GM13976 (cell line): ENCODE data around the gene USP2.

Source experiments
- DNase-seq: peaks from one replicate; pipeline ENCODE4 v3.0.0; 2012; ENCODE audit warnings: low spot score
- in situ Hi-C: fragments of 300-500 bp; cut with MboI; formaldehyde crosslinking; loops from one replicate; pipeline ENCODE4 v1.12.0; 2022; ENCODE audit warnings: low sequenced_read_pairs, mixed read lengths, inconsistent platforms; ENCODE audit not compliant: unreplicated experiment
- TF ChIP-seq, protein P1 (sequence below): IDR thresholded peaks from 2 replicates; pipeline ENCODE4 v1.5.1; 2012; ENCODE audit warnings: borderline replicate concordance, mild to moderate bottlenecking; ENCODE audit not compliant: insufficient read depth; ENCODE audit errors: extremely low read depth, missing control alignments, control extremely low read depth

USP2 gene

DNA sequence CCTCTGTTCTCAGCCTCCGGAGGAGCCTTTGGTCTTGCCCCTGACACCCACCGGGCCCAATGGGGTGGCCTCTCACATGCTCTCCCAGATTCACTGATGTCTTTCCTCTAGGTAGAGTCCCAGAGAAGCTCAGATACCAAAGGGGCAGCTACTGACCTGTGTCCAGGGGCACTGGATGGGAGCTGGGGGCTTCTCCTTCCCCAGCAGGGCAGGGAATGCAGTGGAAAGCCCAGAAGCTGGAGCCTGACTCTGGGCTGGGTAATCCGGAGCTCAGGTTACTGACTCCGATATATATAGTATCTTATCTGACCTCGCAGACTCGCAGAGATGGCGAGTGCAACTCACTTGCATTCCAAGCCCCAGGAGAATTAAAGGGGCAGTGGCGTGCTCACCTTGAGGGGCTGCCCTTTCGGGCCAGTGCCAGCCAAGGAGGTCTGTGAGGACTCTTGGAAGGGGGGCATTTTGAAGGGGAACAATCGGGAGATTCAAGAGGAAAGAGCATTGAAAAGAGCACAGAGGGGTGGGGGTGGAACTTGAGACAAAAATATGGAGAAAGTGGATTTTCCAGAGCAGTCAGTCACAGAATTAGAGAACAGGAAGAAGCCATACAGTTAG is 2.5 kb downstream of the USP2 start:
- peak; percentile 6 for DNase-seq
- in situ Hi-C loops: no loop called here
- TF ChIP-seq, protein P1, sequence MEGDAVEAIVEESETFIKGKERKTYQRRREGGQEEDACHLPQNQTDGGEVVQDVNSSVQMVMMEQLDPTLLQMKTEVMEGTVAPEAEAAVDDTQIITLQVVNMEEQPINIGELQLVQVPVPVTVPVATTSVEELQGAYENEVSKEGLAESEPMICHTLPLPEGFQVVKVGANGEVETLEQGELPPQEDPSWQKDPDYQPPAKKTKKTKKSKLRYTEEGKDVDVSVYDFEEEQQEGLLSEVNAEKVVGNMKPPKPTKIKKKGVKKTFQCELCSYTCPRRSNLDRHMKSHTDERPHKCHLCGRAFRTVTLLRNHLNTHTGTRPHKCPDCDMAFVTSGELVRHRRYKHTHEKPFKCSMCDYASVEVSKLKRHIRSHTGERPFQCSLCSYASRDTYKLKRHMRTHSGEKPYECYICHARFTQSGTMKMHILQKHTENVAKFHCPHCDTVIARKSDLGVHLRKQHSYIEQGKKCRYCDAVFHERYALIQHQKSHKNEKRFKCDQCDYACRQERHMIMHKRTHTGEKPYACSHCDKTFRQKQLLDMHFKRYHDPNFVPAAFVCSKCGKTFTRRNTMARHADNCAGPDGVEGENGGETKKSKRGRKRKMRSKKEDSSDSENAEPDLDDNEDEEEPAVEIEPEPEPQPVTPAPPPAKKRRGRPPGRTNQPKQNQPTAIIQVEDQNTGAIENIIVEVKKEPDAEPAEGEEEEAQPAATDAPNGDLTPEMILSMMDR: no peak

DNA sequence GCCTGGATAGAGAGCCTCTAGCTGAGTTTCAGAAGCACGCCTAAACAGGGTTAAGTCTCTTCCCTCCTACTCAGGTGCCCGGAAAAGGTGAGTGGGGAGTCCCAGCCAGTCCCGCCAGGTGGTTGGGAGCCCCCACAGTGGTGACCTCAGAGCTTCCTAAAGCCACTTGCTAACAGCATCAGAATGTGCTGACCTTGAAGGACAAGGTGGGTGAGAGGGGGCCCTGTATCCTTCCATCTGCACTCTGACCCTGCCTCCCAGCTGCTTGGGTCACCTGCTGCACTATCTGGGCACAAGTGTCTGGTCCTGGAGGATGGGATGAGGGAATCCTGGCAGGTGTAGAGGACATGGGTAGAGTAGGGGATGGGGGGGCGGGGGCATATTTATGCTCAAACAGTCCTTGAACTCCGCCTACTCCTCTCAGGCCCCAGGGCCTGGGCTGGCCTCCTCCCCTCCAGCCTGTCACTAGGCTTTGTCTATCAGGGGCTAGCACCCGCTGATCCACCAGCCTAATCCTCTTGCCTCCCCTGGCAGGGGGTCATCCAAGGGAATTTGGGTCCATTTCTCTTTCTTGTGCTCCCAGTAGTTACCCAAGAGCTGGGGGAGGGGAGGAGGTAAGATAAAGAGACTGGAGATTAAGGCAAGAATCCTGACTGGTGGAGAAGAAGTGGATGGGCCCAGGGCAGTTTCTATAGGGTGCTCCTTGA is 3.4 kb downstream of the USP2 start:
- in situ Hi-C loops: no loop called here
- TF ChIP-seq, protein P1: no peak
- DNase-seq: peak; percentile 9

DNA sequence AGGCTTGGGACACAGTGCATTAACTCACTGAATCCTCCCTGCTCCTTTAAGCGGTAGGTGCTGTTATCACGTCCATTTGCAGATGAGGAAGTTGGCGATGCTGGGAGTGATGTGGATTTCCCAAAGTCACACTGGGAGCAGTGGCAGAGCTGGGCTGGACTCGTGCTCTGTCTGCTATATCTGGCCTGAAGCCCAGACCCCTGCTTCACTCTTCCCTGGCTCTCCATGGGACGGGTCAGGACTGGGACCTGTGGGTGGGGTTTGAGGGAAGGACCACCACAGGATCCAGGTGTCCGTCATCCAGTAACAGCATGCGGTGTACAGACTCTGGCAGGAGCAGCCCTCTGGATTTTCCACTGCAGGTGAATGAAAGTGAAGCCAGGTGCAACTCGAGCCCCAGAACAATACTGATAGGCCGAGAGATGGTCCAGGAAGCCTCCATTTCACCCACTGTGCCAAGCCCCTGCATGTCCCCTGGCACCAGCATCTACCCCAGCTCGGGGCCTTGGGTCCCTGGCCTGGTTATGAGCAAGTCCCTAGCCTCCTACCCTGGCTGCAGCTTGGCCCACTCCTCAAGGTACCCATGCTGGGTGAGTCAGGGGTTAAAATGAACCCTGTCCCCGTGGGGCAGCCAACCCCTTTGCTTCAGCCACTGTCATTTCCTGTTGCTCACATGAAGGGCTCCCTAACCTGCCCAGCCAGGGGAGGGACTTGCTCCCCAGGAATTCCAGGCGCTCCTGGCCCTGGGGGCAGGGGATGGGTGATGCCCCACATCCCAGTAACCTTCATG is 4.2 kb downstream of the USP2 start:
- TF ChIP-seq, protein P1: no peak
- peak; percentile 13 for DNase-seq
- in situ Hi-C loops: no loop called here

DNA sequence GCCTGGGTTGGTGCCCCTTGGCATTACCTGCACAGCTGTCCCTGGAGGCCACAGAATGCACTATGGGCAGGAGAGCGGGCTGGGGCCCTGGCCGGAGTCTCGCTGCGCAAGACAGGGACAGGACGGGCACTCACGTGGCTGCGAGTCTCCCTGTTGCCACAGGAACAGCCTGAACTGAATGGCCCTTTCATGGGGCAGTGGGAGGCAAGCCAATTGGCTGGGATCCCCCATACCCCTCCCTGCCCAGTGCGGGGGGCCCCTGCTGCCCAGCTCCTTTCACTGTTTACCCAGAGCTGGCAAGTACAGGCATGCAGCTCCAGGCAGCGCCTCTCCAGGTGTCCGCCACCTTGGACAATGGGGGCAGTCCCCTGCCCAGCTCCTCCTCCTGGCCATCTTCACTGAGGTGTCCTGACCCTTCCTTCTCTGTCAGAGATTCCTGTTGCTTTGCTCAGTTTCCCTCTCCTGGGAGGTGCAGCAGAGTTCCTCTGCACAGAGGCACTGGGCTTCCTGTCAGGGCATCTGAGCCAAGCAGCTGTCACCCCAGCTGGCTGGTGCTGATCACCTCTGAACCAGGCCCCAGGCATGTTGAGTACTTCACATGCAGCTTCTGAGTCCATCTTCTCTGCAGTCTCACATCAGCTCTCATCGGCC is 5.2 kb downstream of the USP2 start:
- in situ Hi-C loops: no loop called here
- DNase-seq: no peak
- TF ChIP-seq, protein P1: no peak

DNA sequence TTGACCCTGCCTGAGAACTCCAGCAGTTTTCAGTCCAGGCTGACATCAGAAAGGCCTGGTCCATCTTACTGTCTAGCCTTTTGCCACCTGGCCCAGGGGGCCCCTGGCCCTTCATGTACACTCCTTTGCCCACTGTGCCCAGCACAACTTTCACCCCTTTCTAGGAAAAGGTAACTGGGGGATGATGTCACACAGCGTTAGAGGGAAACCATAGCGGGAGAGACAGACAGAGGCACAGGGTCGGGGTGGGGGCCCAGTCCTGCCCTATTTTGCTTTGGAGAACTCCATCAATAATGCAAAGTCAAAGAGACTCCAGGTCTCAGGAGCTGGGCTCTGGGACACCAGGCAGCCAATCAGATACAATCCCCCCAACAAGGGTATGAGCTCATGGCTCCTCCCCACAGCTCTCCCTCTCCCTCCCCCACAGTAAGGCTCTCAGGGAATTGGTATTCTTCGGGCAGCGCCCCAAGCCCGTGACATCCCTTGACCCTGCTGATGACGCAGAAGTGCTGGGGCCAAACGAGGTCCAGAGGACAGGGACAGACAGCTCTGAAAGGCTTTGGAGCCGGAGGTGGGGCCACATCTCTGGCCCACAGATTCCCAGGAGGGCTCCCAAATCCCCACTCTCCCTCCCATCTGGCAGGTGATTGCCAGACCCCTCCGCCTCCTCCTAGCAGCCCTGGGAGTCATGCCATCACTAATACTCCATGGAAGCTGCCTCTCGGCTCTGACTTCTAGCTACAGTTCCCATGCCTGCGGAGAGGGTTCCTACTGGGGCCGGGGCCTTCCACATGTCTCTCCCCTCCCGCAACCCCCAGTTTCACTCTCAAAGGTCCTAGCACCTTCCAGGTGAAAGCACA is 5.9 kb downstream of the USP2 start:
- TF ChIP-seq, protein P1: no peak
- DNase-seq: no peak
- in situ Hi-C loops: no loop called here
